A172 (cell line): ENCODE measurements around the gene EN2. TPM values are rescaled to one million over a fixed set of nuclear protein-coding genes. Genes with fewer than 3 reads are reported as not detected.

Experiments
- DNase-seq: peaks from one replicate; pipeline ENCODE4 v3.0.0-alpha.2; 2015; ENCODE audit warnings: low spot score
- total RNA-seq: library from RNA; depleted of rRNA; stranded (reverse); fragments of >200 nt; shearing (Covaris generic); gene quantifications from 2 replicates; pipeline ENCODE4 v1.2.3, GENCODE V29; 2014

EN2 gene
- total RNA-seq, 1 experiment from 2014 or later = not detected

DNA sequence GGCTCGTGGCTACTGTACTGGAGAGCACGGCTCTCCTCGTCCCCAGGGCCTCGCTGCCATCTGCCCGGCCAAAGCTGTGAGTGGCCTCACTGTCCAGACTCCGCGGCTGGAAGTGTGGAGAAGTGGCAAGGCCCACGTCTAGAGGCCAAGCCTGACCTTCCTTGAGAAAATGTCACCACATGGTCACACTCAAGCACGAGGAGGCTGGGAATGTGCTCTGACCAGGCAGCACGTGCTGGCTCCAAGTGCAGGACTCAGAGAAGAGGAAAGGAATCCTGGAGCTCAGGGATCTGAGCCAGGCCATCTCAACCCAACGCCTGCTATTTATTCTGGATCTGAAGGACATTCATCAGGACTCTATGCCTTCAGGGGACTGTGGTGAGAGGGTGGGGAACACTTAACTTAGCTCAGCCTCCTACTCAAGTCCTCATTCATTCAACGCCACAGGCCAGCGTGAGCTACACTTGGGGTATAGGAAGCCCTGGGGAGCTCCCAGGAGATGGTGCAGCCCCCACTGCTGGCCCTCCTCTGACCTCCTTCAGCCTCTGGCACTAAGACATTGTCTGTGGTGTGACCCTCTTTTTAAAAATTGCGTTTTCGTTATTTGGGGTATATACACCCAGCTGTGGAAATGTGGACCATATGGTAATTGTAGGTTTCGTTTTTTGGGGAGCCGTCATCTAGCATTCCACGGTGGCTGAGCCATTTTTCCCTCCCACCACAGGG is 29.0 kb downstream of the EN2 start:
- no peak for DNase-seq

DNA sequence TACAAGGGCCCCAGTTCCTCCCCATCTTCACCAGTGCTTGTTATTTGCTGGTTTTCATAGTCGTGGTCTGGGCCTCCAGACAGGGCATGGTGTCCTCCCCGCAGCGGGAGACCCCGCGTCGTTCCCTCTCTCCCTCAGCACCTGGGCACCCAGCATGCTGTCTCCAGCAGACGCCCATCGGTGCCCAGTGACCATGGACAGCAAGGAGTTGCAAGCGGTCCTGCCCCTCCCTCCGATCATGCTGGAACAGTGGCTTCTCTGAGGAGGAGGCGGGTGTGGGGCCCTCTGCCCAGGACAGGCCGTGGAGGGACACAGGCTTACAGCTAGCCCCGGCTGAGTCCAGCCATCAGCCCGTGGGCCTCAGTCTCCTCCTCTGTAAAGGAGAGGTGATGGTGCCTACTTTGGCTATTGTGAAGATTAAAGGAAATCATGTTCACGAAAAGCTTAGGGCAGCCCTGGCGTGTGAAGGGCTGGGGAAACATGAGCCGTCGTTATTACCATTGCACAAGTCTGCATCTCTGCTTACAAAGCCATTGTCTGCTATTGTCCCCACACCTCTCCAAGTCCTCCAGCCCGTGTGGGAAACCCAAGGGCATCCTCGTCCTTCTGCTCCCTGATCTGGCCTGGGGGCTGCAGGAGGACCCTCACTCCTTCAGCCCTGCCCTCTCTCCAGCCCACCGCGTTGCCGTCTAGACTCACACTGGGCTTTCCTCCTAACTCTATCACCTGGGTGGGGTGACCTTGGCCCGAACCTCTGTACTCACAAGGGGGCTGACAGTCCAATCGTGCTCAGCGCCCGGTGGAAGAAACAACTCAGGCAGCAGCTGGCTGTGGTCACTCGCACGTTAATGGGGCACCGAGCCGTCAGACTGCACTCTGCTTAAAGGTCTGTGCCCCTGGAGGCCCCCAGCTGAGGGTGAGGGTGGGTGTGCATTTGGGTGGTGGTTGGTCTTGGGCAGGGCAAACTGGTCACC is 29.9 kb downstream of the EN2 start:
- DNase-seq = no peak

DNA sequence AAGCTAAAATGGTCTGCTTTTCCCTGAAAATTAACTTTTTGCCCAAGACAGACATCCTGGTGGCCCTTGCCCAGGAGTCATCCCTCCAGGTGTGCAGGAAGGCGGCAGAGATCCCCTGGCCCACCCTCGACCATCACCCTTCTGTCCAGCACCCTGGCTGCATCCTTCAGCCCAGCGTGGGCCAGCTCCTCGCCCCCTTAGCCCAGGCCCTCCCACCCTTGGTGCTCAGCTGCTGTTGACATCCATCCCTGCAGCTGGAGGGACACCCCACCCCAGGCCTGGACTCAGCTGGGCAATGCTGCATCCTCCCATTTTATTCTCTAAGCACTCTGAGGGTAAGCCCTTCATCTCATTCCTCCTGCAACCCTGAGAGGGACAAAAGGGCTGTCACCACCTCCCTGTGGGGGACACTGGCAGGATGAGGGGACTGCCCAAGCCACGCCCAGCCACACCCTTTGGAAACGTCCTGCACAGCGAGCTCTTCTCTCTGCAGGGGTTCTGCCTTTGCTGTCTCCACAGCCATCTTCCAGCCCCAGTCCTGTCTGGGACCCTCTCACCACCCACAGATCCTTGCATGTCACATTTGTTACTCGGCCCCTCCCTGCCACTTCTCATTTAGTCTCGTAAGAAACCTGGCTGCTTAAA is 30.7 kb downstream of the EN2 start:
- DNase-seq = no peak

DNA sequence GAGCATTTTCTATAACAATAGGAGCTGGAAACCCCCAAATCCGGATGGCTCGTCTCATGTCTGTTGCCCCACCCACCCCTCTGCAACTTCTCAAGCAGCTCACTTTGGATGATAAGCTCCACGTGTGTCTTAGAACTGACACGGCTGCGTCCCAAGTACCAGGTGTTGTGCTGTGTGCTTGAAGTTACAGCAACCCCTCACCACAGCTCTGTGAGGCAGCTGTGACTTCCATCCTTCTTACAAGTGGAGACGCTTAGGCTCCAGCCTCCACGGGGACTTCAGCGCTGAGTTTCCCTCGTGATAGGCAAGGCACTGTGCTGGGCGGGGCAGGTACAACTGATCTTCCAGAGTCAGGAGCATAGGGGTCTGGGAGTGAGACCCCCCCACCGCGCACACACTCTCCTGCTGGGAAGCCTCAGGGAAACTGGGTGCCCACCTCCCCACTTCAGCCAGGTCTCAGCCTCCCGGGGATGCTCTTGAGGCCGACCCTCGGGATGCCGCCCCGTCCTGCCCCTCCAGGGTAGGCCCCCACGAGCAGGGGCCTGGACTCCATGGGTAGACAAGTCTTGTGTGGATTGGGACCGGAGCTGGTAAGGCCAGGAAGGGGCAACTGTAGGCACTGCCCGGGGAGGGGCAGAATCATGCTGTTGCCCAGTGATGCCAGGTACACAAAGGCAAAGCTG is 31.4 kb downstream of the EN2 start:
- DNase-seq = no peak

DNA sequence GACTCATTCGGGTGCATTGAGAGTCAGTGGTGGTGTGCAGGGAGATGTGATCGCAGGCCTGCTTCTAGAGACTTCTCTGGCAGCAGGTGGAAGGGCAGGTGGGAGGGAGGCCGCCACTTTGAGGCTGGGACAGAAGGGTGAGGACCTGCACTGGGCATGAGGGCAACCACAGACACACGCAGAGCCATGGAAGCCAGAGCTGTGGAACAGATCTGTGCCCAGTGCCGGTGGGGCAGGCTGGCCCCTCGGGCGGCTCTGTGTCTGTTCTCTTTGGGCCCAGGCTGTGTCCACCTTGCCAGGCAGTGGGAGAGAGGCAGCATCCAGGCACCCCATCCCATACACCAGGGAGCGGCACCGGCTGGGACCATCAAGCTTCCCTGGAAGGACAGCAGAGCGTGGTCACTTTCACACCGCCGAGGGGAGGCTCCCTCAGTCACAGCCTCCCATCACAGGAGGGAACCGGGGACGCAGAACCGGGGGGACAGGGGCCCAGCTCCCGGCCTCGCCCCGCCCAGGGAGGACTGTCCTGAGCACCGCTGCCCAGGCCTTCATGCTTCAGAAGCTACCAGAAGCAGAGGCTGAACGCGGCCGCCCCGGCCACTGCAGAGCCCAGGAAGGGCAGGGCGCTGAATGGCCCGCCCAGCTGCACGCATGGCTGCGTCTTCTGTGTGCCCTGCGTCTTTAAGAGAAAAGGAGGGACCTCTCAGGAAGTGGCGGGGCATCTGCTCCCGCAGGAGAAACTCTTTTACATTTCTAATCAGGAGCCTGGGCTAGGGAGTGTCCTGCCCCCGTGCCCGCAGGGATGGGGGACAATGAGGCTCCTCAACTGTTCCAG is 32.1 kb downstream of the EN2 start:
- no peak for DNase-seq

DNA sequence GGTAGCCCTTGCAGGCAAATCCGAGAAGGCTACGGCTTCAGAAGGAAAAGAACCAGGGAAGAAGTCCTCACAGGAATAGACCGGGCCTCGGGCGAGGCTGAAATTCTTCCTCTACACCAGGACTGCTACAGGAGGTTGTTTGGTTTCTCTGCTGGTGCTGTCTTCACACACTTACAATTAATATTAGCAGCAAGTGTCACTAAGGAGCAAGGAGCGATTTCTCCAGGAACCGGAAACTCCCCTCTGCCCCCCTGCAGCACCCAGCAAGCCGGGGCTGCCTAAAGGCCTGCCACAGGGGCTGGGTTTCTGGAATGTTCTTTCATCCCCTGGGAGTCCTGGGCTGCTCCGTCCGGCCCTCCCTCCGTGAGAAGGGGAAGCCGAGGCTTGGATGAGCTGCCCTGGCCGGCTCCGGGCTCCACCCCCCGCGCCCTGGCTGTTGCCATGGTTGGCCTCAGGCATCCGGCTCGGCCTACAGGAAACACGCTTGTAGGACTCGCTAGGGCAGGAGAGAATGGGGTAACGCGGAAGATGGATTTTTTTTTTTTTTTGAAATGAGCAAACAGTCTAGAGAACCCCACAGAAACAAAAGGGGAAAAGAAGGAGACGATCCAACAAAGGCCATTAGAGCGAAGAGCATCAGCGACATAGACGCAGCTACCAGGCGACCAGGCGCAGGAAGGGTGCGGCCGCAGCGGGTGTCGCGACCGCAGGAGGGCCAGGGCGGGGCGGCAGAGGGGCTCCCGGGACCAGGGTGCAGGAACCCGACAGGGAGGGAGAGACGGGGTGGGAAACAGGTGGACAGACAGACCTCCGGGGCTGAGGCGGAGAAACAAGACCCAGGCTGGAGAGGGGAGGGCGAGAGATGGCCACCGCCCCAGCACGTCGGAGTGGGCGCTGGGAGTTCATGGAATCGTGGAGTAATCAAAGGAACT is 33.0 kb downstream of the EN2 start:
- DNase-seq = no peak

DNA sequence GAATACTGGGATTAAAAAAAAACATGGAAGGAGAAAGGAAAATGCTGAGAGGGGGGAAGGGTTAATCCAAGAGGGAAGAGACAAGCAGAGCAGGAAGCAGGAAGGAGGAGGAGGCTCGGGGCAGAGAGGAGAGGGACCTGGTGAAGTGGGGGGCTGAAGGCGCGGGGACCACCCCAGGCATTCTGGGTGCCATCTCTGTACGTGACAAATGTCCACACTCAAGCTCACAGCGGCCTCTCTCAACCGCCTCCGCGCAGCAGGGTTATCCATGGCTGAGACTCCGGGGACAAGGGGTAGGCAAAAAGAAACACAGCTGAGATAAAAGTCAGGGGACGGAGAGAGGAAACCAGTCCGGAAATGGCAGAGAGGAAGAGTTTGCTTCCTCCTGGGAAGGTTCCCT is 33.9 kb downstream of the EN2 start:
- no peak for DNase-seq

DNA sequence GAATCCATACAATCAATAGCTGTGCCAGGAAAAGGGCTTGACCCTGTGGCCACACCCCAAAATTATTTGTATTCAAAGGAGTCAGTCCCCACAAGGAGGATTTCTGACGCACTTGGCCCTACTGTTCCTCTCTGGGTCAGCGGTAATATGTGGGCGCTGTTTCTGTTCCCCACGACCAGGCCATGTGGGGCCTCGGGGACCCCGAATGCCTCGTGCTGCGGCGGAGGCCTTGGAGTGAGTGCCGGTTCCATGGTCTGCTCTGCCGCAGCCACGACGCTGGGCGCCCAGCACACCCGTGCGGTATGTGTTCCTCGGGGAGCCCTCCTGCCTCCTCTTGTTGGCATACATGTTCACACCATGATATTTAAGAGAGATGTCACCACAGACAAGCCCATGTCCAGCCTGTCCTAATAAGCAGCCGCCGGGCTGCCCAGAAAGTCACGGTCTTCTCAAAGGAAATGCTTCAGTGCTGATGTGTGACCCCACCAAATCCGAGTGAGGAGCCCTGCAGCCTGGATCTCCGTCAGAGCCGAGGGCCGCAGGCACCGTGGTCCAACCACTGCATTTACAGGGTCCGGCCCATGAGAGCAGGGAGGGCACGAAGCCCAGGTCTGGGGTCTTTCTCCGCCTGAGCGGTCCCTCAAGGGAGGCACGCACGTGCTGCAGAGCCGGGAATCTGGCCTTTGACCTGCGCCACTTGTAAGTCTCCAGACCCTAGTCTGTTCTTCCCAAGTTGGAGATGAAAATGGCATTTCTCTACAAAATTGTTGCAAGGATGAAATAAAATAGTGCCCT is 36.0 kb downstream of the EN2 start:
- no peak for DNase-seq

DNA sequence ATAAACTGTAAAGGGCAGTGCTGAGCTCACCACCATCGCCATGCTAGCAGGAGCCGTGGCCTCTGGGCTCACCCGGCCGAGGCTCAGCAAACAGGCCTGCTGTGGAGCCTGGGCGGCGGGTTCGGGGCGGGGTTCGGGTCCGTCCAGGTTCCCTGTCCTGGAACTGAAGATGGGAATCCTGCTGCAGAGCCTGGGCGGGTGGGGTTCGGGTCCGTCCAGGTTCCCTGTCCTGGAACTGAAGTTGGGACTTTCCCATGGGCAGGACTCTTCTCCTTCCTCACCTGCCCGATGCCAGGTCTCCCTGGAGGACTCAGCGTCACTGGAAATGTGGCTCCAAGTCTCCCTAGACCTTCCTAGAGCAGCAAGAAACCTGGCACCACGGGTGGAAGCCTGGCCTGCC is 36.6 kb downstream of the EN2 start:
- no peak for DNase-seq

DNA sequence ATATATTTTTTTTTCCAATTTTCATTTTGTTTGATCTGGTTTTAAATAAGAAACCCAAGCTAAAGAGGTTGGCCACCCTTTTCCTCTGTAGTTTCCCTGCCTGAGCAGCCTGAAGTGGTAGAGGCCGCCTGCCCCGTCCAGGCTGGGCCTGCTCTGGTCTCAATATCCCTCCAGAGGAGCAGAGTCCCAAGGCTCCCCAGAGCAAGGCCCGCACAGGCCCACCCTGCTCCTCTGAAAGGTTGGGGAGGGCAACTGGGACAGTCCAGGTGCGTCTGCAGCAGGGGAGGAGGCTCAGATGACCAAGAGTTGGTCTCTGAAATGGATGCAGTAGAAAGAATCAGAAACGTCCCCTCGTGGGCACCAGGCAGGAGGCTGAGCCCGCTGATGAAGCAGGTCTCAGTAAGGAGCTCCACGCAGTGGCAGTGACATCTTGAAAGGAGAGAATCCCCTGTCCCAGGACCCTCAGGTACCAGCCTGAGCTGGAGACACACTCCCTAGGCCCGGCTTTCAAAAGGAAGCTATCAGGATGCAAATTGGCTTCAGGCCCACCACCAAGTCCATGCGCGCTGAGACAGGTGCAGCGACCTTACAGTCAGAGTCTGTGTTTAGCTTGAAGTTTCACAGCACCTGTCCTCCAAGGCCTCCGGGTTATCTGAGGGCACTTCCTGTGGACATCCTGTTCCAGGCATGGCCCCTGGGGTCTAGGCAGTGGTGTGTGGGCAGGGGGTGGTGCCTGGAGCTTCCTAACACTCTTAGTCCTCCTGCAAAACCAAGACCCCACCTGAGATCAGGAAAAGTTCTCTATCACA is 37.7 kb downstream of the EN2 start:
- DNase-seq = no peak

DNA sequence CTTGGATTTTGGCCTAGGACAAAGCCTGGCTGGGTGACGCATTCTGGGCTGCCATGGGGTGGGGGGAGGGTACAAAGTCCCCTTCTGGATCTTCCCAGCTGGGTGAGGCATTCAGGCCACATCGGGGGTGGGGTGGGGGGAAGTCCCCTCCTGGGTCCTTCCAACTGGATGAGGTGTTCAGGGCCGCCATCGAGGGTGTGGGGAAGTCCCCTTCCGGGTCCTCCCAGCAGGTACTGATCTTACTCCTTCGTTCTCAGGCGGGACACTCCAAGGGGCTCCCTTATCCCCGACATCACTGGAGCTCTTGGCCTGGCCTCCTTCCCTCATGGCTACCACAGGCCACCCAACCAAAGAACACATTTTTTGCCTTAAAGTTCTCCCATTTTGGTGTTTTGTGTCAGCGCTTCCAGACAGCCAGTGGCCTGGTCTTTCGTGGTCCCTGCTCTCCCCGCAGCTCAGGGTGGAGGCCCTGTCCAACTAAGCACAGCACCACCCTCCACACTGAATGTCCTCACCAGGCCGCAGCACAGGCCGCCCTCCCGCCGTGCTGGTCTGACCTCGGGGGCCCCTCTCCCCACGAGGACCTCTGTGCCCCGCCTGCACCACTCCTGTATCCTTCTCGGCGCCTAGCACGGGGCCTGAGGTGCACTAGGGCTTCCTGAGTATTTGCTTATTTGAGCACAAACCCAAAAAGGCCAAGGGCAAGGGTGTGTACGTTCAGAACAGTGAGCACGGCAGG is 38.5 kb downstream of the EN2 start:
- DNase-seq = no peak

DNA sequence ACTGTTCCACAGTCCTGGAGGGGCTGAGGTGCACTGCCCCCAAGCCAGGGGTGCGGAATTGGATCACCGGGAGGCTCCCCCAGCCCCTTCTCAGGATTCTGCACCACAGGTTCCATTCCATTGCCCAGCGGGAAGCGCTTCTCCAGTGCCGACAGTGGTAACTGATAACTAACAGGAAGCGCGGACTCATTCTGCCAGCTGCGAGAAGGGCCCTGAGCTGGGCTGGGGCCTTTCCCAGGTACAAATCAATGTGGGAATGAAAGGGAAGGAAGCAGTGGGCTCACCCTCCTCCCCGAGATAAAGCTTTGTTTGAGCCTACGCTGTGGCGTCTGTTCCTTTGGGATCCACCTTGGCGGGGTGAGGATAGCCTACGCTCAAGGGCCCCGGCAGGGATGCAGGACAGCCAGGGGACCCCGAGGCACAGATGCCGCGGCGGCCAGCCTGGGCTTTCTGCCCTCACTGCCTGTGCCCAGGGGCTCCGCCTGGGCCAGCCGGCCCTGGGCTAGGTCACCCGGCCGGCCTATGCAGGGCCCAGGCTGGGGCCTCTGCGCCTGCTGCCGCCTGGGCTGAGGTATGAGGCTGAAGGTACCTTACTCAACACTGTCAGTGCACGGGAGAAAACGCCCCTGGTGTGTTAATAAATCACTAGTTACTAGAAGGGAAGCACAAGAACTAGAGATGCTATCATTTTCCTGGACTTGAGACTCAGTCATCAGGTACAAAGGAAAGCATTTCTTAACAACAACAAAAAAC is 39.4 kb downstream of the EN2 start:
- DNase-seq = no peak

DNA sequence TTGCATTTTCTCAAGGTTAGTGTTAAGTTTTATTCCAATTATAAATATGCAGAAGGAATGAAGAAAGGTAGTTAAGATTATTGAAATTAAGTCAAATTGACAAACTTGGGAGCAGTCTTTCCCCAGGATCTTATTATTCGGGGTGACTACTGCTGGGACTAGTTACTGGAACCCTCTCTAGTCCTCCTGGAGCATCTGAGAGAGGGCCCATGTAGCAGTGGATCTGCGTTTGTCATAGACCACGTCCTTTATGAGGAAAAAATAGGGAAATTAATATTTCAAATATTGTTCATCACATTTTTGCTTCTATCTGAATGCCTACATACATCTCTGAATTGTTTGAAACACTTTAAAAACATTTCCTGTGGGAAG is 47.5 kb downstream of the EN2 start:
- DNase-seq = no peak

DNA sequence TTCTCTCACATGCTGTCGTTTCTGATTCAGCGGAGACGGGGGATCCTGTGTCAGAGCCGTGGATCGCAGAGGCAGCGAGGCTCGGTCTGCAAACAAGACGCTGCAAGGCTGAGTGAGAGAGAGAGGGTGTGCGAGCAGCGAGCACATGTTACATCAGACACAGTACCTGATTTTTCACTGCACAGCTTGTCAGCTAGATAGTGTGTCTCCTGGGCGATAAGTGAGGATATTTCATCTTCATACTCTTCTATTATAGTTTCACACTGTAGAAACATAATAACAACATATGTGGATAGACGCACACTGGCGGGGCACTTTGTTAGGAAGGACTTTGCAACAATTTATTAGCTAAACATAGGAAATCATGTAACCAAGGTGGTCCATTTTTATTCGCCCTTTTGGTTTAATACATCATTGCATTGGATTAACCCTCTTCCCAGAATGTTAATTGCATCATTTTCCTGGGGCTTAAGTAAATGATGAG is 49.0 kb downstream of the EN2 start:
- no peak for DNase-seq

DNA sequence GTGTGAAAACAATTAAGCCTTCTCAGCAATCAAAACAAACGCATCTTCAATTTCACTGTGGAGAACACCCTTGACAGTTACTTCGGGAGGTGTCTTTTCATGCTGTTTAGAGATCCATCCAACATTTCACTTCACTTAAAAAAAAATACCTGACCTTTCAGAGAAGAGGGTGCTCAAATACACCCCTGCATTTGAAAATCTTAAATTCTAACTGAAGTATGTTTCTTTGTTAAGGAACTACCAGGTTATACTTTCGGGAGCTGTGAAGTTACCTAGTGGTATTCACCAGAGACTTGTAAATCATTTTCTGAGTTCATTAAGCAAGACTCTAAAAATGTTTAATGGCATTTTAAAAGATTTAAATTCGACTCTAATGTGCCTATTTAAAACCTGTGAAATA is 49.6 kb downstream of the EN2 start:
- no peak for DNase-seq
